Naive B cell (primary cell): ENCODE measurements around the gene PPP2R5E. TPM values are rescaled to one million over a fixed set of nuclear protein-coding genes. Genes with fewer than 3 reads are reported as not detected.
"Not testable (repeated sequence)": the region's sequence is repeated elsewhere in the genome, so short reads cannot be mapped to it uniquely, and the experiment has no call there.

Experiments used
- ATAC-seq, 2 donors: fragments of 150-1000 bp; cut with Tn5 transposase; 2 replicates each; pipeline ENCODE4 v1.10.0; 2021; ENCODE audit warnings: low read depth in 2 of 2, mild to moderate bottlenecking in 2 of 2, moderate library complexity in 2 of 2
- DNase-seq: peaks from one replicate; pipeline ENCODE4 v3.0.0; 2022
- H3K27ac Mint-ChIP-seq, 6 donors: one replicate each; pipeline ENCODE4 v1.8.0; 2020 to 2022; ENCODE audit warnings: mild to moderate bottlenecking in 6 of 6, mixed read lengths in 6 of 6, moderate library complexity in 5 of 6, inconsistent platforms in 2 of 6
- H3K27me3 Mint-ChIP-seq, 3 donors: one replicate each; pipeline ENCODE4 v1.8.0; 2021 to 2022; ENCODE audit warnings: mixed read lengths in 3 of 3, mild to moderate bottlenecking in 1 of 3
- H3K36me3 Mint-ChIP-seq, 2 donors: one replicate each; pipeline ENCODE4 v1.8.0; 2020 to 2022; ENCODE audit warnings: mixed read lengths in 2 of 2, inconsistent platforms in 1 of 2, mild to moderate bottlenecking in 1 of 2
- H3K4me1 Mint-ChIP-seq, 3 donors: one replicate each; pipeline ENCODE4 v1.8.0; 2020 to 2022; ENCODE audit warnings: mixed read lengths in 3 of 3, inconsistent platforms in 1 of 3, mild to moderate bottlenecking in 1 of 3, moderate library complexity in 1 of 3
- H3K4me3 Mint-ChIP-seq, 8 donors: one replicate each; pipeline ENCODE4 v1.8.0; 2020 to 2022; ENCODE audit warnings: mild to moderate bottlenecking in 8 of 8, mixed read lengths in 8 of 8, moderate library complexity in 8 of 8, inconsistent platforms in 2 of 8
- H3K9me3 Mint-ChIP-seq, 7 donors: one replicate each; pipeline ENCODE4 v1.8.0; 2020 to 2022; ENCODE audit warnings: mixed read lengths in 7 of 7, mild to moderate bottlenecking in 5 of 7, inconsistent platforms in 2 of 7, moderate library complexity in 1 of 7
- polyA plus RNA-seq, 6 donors: library from polyadenylated mRNA; unstranded; fragments of 300-500 nt; fragmentation: Illumina TruSeq; gene quantifications; one replicate each; pipeline ENCODE4 v1.2.3, GENCODE V29; 2021; ENCODE audit warnings: low read depth in 6 of 6

The PPP2R5E gene
- polyA plus RNA-seq = 10 to 100 TPM; 32.8 to 52.1 (median 38.3) TPM

GRCh38 chr14:63543000-63543825 lies at the start of gene PPP2R5E:
PPP2R5E (minus strand) TSS chr14:63543377; CDS start chr14:63539685, 3,692 bp downstream.
- H3K27ac Mint-ChIP-seq = peak within 1 kb of the TSS; percentile 93 to 99 (median 98)
- H3K36me3 Mint-ChIP-seq = peaks cover 0 to 8% of the 10 kb centered on the region in 2 donors
- H3K4me3 Mint-ChIP-seq = peak within 1 kb of the TSS; percentile 89 to 100 (median 97)
- no peaks in the 10 kb centered on the region for H3K9me3 Mint-ChIP-seq
- H3K4me1 Mint-ChIP-seq = peaks cover 20 to 34% (median 32%) of the 10 kb centered on the region in 3 donors
- peaks cover 0 to 4% (median 0%) of the 10 kb centered on the region in 3 donors for H3K27me3 Mint-ChIP-seq
- ATAC-seq (peak; percentile 93 to 94), DNase-seq (peak; percentile 97)

GRCh38 chr14:63583046-63583445 lies 39.9 kb upstream of the PPP2R5E start:
- H3K27ac Mint-ChIP-seq = peak overlapping the region in 1 of 6 donors; percentile 13
- ATAC-seq, H3K9me3 Mint-ChIP-seq: not testable (repeated sequence)

GRCh38 chr14:63581491-63581890 lies 38.3 kb upstream of the PPP2R5E start:
- H3K4me3 Mint-ChIP-seq = no peak overlapping the region
- no peak for ATAC-seq
- peaks cover 0 to 4% (median 4%) of the 10 kb centered on the region in 3 donors for H3K27me3 Mint-ChIP-seq
- H3K27ac Mint-ChIP-seq = no peak overlapping the region
- H3K36me3 Mint-ChIP-seq = no peaks in the 10 kb centered on the region
- H3K9me3 Mint-ChIP-seq = no peaks in the 10 kb centered on the region
- DNase-seq = no peak
- H3K4me1 Mint-ChIP-seq = no peaks in the 10 kb centered on the region

More at GRCh38 chr14:63583046-63583445, 39.9 kb upstream of the PPP2R5E start:
- not testable (repeated sequence) for DNase-seq, H3K4me1 Mint-ChIP-seq, H3K36me3 Mint-ChIP-seq, H3K4me3 Mint-ChIP-seq, H3K27me3 Mint-ChIP-seq

GRCh38 chr14:63578300-63578699 lies 35.1 kb upstream of the PPP2R5E start:
- H3K9me3 Mint-ChIP-seq = peaks cover 0 to 2% (median 0%) of the 10 kb centered on the region in 7 donors
- H3K36me3 Mint-ChIP-seq = peaks cover 0 to 4% of the 10 kb centered on the region in 2 donors
- no peaks in the 10 kb centered on the region for H3K4me1 Mint-ChIP-seq
- DNase-seq = no peak
- no peak overlapping the region for H3K4me3 Mint-ChIP-seq
- H3K27ac Mint-ChIP-seq = no peak overlapping the region
- peaks cover 0 to 13% (median 0%) of the 10 kb centered on the region in 3 donors for H3K27me3 Mint-ChIP-seq
- no peak for ATAC-seq

- no peak for DNase-seq
- Mint-ChIP-seq H3K36me3 (peaks cover 0 to 4% of the 10 kb centered on the region in 2 donors), H3K27me3 (peaks cover 0 to 18% (median 5%) of the 10 kb centered on the region in 3 donors), H3K27ac (no peak overlapping the region), H3K4me3 (no peak overlapping the region), H3K4me1 (no peaks in the 10 kb centered on the region), H3K9me3 (peaks cover 0 to 4% (median 0%) of the 10 kb centered on the region in 7 donors)
- ATAC-seq = no peak
Measured at GRCh38 chr14:63573581-63573980, 30.4 kb upstream of the PPP2R5E start.

- no peak overlapping the region for H3K4me3 Mint-ChIP-seq
- H3K9me3 Mint-ChIP-seq = no peaks in the 10 kb centered on the region
- no peaks in the 10 kb centered on the region for H3K36me3 Mint-ChIP-seq
- ATAC-seq (no peak), DNase-seq (no peak)
- no peaks in the 10 kb centered on the region for H3K4me1 Mint-ChIP-seq
- H3K27ac Mint-ChIP-seq = no peak overlapping the region
- peaks cover 6 to 10% (median 7%) of the 10 kb centered on the region in 3 donors for H3K27me3 Mint-ChIP-seq
Measured at GRCh38 chr14:63565448-63565847, 22.3 kb upstream of the PPP2R5E start.

GRCh38 chr14:63564318-63564717 lies 21.1 kb upstream of the PPP2R5E start:
- no peak for ATAC-seq
- no peak for DNase-seq
- H3K27ac Mint-ChIP-seq = no peak overlapping the region
- no peaks in the 10 kb centered on the region for H3K4me1 Mint-ChIP-seq
- peaks cover 7 to 10% (median 9%) of the 10 kb centered on the region in 3 donors for H3K27me3 Mint-ChIP-seq
- H3K36me3 Mint-ChIP-seq = no peaks in the 10 kb centered on the region
- peak overlapping the region in 1 of 8 donors; percentile 10 for H3K4me3 Mint-ChIP-seq
- H3K9me3 Mint-ChIP-seq = peaks cover 0 to 2% (median 0%) of the 10 kb centered on the region in 7 donors

GRCh38 chr14:63563370-63564026 lies 20.3 kb upstream of the PPP2R5E start:
- H3K4me3 Mint-ChIP-seq = no peak overlapping the region
- peaks cover 7 to 10% (median 9%) of the 10 kb centered on the region in 3 donors for H3K27me3 Mint-ChIP-seq

GRCh38 chr14:63562405-63562804 lies 19.2 kb upstream of the PPP2R5E start:
- H3K4me3 Mint-ChIP-seq = no peak overlapping the region
- H3K36me3 Mint-ChIP-seq = no peaks in the 10 kb centered on the region
- no peak overlapping the region for H3K27ac Mint-ChIP-seq
- DNase-seq = no peak
- peaks cover 0 to 2% (median 0%) of the 10 kb centered on the region in 7 donors for H3K9me3 Mint-ChIP-seq
- peaks cover 7 to 10% (median 9%) of the 10 kb centered on the region in 3 donors for H3K27me3 Mint-ChIP-seq
- ATAC-seq = no peak
- H3K4me1 Mint-ChIP-seq = no peaks in the 10 kb centered on the region

More at GRCh38 chr14:63563370-63564026, 20.3 kb upstream of the PPP2R5E start:
- no peaks in the 10 kb centered on the region for H3K4me1 Mint-ChIP-seq
- peak overlapping the region in 1 of 6 donors; percentile 26 for H3K27ac Mint-ChIP-seq
- no peaks in the 10 kb centered on the region for H3K36me3 Mint-ChIP-seq
- no peak for DNase-seq
- peaks cover 0 to 2% (median 0%) of the 10 kb centered on the region in 7 donors for H3K9me3 Mint-ChIP-seq
- no peak for ATAC-seq

- Mint-ChIP-seq H3K4me3 (no peak overlapping the region), H3K27me3 (peaks cover 0 to 4% (median 0%) of the 10 kb centered on the region in 3 donors)
- no peak for ATAC-seq
Measured at GRCh38 chr14:63555572-63555971, 12.4 kb upstream of the PPP2R5E start.

GRCh38 chr14:63551332-63551731 lies 8.2 kb upstream of the PPP2R5E start:
- Mint-ChIP-seq H3K27ac (no peak overlapping the region), H3K4me3 (no peak overlapping the region), H3K27me3 (peaks cover 0 to 4% (median 0%) of the 10 kb centered on the region in 3 donors), H3K36me3 (no peaks in the 10 kb centered on the region), H3K4me1 (no peaks in the 10 kb centered on the region), H3K9me3 (no peaks in the 10 kb centered on the region)
- DNase-seq = no peak
- no peak for ATAC-seq

More at GRCh38 chr14:63555572-63555971, 12.4 kb upstream of the PPP2R5E start:
- H3K9me3 Mint-ChIP-seq = peaks cover 0 to 2% (median 0%) of the 10 kb centered on the region in 7 donors
- no peaks in the 10 kb centered on the region for H3K4me1 Mint-ChIP-seq
- no peak overlapping the region for H3K27ac Mint-ChIP-seq
- H3K36me3 Mint-ChIP-seq = no peaks in the 10 kb centered on the region
- no peak for DNase-seq

GRCh38 chr14:63547798-63548335 lies 4.7 kb upstream of the PPP2R5E start:
- Mint-ChIP-seq H3K9me3 (no peaks in the 10 kb centered on the region), H3K4me3 (no peak overlapping the region), H3K27me3 (peaks cover 0 to 4% (median 0%) of the 10 kb centered on the region in 3 donors), H3K36me3 (no peaks in the 10 kb centered on the region), H3K4me1 (peaks cover 4 to 15% (median 11%) of the 10 kb centered on the region in 3 donors), H3K27ac (no peak overlapping the region)
- ATAC-seq = no peak
- DNase-seq = no peak

- Mint-ChIP-seq H3K27me3 (peaks cover 0 to 4% (median 0%) of the 10 kb centered on the region in 3 donors), H3K36me3 (no peaks in the 10 kb centered on the region), H3K4me1 (peaks cover 20 to 34% (median 27%) of the 10 kb centered on the region in 3 donors), H3K4me3 (peak overlapping the region in 1 of 8 donors; percentile 96), H3K27ac (no peak overlapping the region), H3K9me3 (no peaks in the 10 kb centered on the region)
- DNase-seq (no peak), ATAC-seq (no peak)
Measured at GRCh38 chr14:63545431-63545830, 2.3 kb upstream of the PPP2R5E start.
